Measurements from ENCODE around the gene OR51G1.

Gene OR51G1

DNA sequence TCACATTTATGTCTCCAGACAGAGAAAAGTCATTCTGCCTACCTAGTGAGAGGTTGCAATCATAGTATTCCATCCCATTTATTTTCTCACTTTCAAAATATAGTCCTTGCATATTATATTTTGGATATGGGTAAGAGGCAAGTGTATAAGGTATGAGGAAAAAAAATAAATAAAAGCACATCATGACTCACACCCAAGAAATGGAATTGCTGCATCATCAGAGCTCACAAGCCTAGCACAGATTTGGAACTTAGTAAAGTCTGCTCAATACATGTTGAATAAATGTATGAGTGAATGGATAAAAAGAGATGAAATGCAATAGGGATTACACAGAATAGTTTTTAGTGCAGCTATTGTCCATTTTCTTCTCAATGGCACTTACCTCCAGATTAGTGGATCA is 2.5 kb upstream of the OR51G1 start:
- Histone ChIP-seq H3K79me1 (replicated peaks; ENCODE audit: low read length, poor library complexity, severe bottlenecking) (no peaks in the 10 kb centered on the region), H3K4ac (ENCODE audit: low read depth in 1 of 2, low read length in 2 of 2) (no peak overlapping the region), H4K8ac (ENCODE audit: low read length) (no peak overlapping the region), H3K18ac (ENCODE audit: low read depth in 1 of 2, low read length in 2 of 2) (no peak overlapping the region), H3K4me3 (ENCODE audit: insufficient read depth in 1 of 2, low read depth in 1 of 2, low read length in 2 of 2) (no peak overlapping the region), H3K4me2 (ENCODE audit: low read length, poor library complexity, severe bottlenecking) (no peak overlapping the region), H3K36me3 (ENCODE audit: control insufficient read depth in 1 of 2, insufficient read depth in 2 of 2, low read depth in 1 of 2, low read length in 2 of 2) (no peaks in the 10 kb centered on the region), H2BK12ac (ENCODE audit: low read length in 2 of 2) (no peak overlapping the region), H3K23ac (ENCODE audit: low read length in 2 of 2) (no peak overlapping the region), H2BK5ac (ENCODE audit: low read depth, low read length, poor library complexity, severe bottlenecking) (no peak overlapping the region), H4K91ac (ENCODE audit: low read length) (no peak overlapping the region), H3K14ac (ENCODE audit: low read length in 2 of 2) (no peak overlapping the region), H2AFZ (ENCODE audit: low read depth, low read length) (no peak overlapping the region), H2BK15ac (ENCODE audit: low read depth, poor library complexity, severe bottlenecking) (no peak overlapping the region), H2AK5ac (ENCODE audit: low read length, severe bottlenecking) (no peak overlapping the region), H2BK120ac (ENCODE audit: low read depth, low read length) (no peak overlapping the region), H3K4me1 (ENCODE audit: control insufficient read depth, insufficient read depth, low read depth, low read length) (no peaks in the 10 kb centered on the region), H3K27me3 (ENCODE audit: control insufficient read depth in 1 of 2, insufficient read depth in 1 of 2, low read length in 2 of 2) (peaks cover 0 to 3% of the 10 kb centered on the region in 2 experiments), H3K9ac (ENCODE audit: low read length) (no peak overlapping the region), H3K27ac (ENCODE audit: low read length, poor library complexity, severe bottlenecking) (no peak overlapping the region), H3K9me3 (ENCODE audit: control insufficient read depth, low read length) (no peaks in the 10 kb centered on the region)
- DNase-seq, result no peak

- no peaks in the 10 kb centered on the region for H3K4me1 ChIP-seq (ENCODE audit: control insufficient read depth, insufficient read depth, low read depth, low read length)
- no peak overlapping the region for H2BK15ac ChIP-seq (ENCODE audit: low read depth, poor library complexity, severe bottlenecking)
- no peak overlapping the region for H3K4me2 ChIP-seq (ENCODE audit: low read length, poor library complexity, severe bottlenecking)
- H3K18ac ChIP-seq (ENCODE audit: low read depth in 1 of 2, low read length in 2 of 2), result no peak overlapping the region
- no peak overlapping the region for H3K23ac ChIP-seq (ENCODE audit: low read length in 2 of 2)
- H2BK120ac ChIP-seq (ENCODE audit: low read depth, low read length), result no peak overlapping the region
- no peaks in the 10 kb centered on the region for H3K36me3 ChIP-seq (ENCODE audit: control insufficient read depth in 1 of 2, insufficient read depth in 2 of 2, low read depth in 1 of 2, low read length in 2 of 2)
- H3K27me3 ChIP-seq (ENCODE audit: control insufficient read depth in 1 of 2, insufficient read depth in 1 of 2, low read length in 2 of 2), result peaks cover 0 to 3% of the 10 kb centered on the region in 2 experiments
- H4K8ac ChIP-seq (ENCODE audit: low read length), result no peak overlapping the region
- H2BK12ac ChIP-seq (ENCODE audit: low read length in 2 of 2), result no peak overlapping the region
- H3K4ac ChIP-seq (ENCODE audit: low read depth in 1 of 2, low read length in 2 of 2), result no peak overlapping the region
- H3K9me3 ChIP-seq (ENCODE audit: control insufficient read depth, low read length), result no peaks in the 10 kb centered on the region
- no peak overlapping the region for H3K4me3 ChIP-seq (ENCODE audit: insufficient read depth in 1 of 2, low read depth in 1 of 2, low read length in 2 of 2)
- H3K14ac ChIP-seq (ENCODE audit: low read length in 2 of 2), result no peak overlapping the region
- no peaks in the 10 kb centered on the region for H3K79me1 ChIP-seq (replicated peaks; ENCODE audit: low read length, poor library complexity, severe bottlenecking)
- H2BK5ac ChIP-seq (ENCODE audit: low read depth, low read length, poor library complexity, severe bottlenecking), result no peak overlapping the region
- 83% methylated on average over 1 of the region's 1 CpG for WGBS
- DNase-seq, result no peak
- H3K27ac ChIP-seq (ENCODE audit: low read length, poor library complexity, severe bottlenecking), result no peak overlapping the region
- H4K91ac ChIP-seq (ENCODE audit: low read length), result no peak overlapping the region
- no peak overlapping the region for H2AFZ ChIP-seq (ENCODE audit: low read depth, low read length)
- H2AK5ac ChIP-seq (ENCODE audit: low read length, severe bottlenecking), result no peak overlapping the region
- no peak overlapping the region for H3K9ac ChIP-seq (ENCODE audit: low read length)
These were observed 1.8 kb downstream of the OR51G1 start for GRCh38 chr11:4922304-4922703.

DNA sequence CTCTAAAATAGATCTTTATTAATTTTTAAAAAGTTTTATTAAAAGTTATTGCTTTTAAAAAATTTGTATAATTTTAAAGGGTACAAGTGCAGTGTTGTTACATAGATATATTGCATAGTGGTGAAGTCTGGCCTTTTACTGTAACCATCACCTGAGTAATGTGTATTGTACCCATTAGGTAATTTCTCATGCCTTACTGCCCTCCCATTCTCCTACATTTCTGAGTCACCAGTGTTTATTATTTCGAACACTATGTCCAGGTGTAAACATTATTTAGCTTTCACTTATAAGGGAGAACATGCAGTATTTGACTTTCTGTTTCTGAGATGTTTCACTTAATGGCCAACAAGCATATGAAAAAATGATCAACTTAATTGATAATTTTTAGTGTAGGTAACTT is 2.3 kb downstream of the OR51G1 start:
- Histone ChIP-seq H2BK12ac (ENCODE audit: low read length in 2 of 2) (no peak overlapping the region), H3K36me3 (ENCODE audit: control insufficient read depth in 1 of 2, insufficient read depth in 2 of 2, low read depth in 1 of 2, low read length in 2 of 2) (no peaks in the 10 kb centered on the region), H3K4ac (ENCODE audit: low read depth in 1 of 2, low read length in 2 of 2) (no peak overlapping the region), H3K9me3 (ENCODE audit: control insufficient read depth, low read length) (no peaks in the 10 kb centered on the region), H3K14ac (ENCODE audit: low read length in 2 of 2) (no peak overlapping the region), H4K91ac (ENCODE audit: low read length) (no peak overlapping the region), H3K79me1 (replicated peaks; ENCODE audit: low read length, poor library complexity, severe bottlenecking) (no peaks in the 10 kb centered on the region), H2BK120ac (ENCODE audit: low read depth, low read length) (no peak overlapping the region), H3K27ac (ENCODE audit: low read length, poor library complexity, severe bottlenecking) (no peak overlapping the region), H2AFZ (ENCODE audit: low read depth, low read length) (no peak overlapping the region), H2BK15ac (ENCODE audit: low read depth, poor library complexity, severe bottlenecking) (no peak overlapping the region), H3K18ac (ENCODE audit: low read depth in 1 of 2, low read length in 2 of 2) (no peak overlapping the region), H2AK5ac (ENCODE audit: low read length, severe bottlenecking) (no peak overlapping the region), H3K4me3 (ENCODE audit: insufficient read depth in 1 of 2, low read depth in 1 of 2, low read length in 2 of 2) (no peak overlapping the region), H3K4me1 (ENCODE audit: control insufficient read depth, insufficient read depth, low read depth, low read length) (no peaks in the 10 kb centered on the region), H3K4me2 (ENCODE audit: low read length, poor library complexity, severe bottlenecking) (no peak overlapping the region), H3K23ac (ENCODE audit: low read length in 2 of 2) (no peak overlapping the region), H2BK5ac (ENCODE audit: low read depth, low read length, poor library complexity, severe bottlenecking) (no peak overlapping the region), H4K8ac (ENCODE audit: low read length) (no peak overlapping the region), H3K27me3 (ENCODE audit: control insufficient read depth in 1 of 2, insufficient read depth in 1 of 2, low read length in 2 of 2) (peaks cover 0 to 3% of the 10 kb centered on the region in 2 experiments), H3K9ac (ENCODE audit: low read length) (no peak overlapping the region)
- WGBS, result 75% methylated on average over 1 of the region's 1 CpG
- no peak for DNase-seq

GRCh38 chr11:4919250-4919649 is 4.9 kb downstream of the OR51G1 start, which contains the start of gene OR51G2:
OR51G2 (minus strand) TSS chr11:4919350; CDS start chr11:4915663, 3,687 bp downstream.
- Histone ChIP-seq H3K23ac (ENCODE audit: low read length in 2 of 2) (no peak within 1 kb of the TSS), H3K18ac (ENCODE audit: low read depth in 1 of 2, low read length in 2 of 2) (no peak within 1 kb of the TSS), H3K4me1 (ENCODE audit: control insufficient read depth, insufficient read depth, low read depth, low read length) (no peaks in the 10 kb centered on the region), H4K91ac (ENCODE audit: low read length) (no peak within 1 kb of the TSS), H3K9ac (ENCODE audit: low read length) (no peak within 1 kb of the TSS), H2BK15ac (ENCODE audit: low read depth, poor library complexity, severe bottlenecking) (no peak within 1 kb of the TSS), H3K27ac (ENCODE audit: low read length, poor library complexity, severe bottlenecking) (no peak within 1 kb of the TSS), H3K27me3 (ENCODE audit: control insufficient read depth in 1 of 2, insufficient read depth in 1 of 2, low read length in 2 of 2) (peaks cover 0 to 3% of the 10 kb centered on the region in 2 experiments), H4K8ac (ENCODE audit: low read length) (no peak within 1 kb of the TSS), H3K14ac (ENCODE audit: low read length in 2 of 2) (no peak within 1 kb of the TSS), H3K4me2 (ENCODE audit: low read length, poor library complexity, severe bottlenecking) (no peak within 1 kb of the TSS), H3K36me3 (ENCODE audit: control insufficient read depth in 1 of 2, insufficient read depth in 2 of 2, low read depth in 1 of 2, low read length in 2 of 2) (no peaks in the 10 kb centered on the region), H2AK5ac (ENCODE audit: low read length, severe bottlenecking) (no peak within 1 kb of the TSS), H2BK5ac (ENCODE audit: low read depth, low read length, poor library complexity, severe bottlenecking) (no peak within 1 kb of the TSS), H3K9me3 (ENCODE audit: control insufficient read depth, low read length) (no peaks in the 10 kb centered on the region), H3K4me3 (ENCODE audit: insufficient read depth in 1 of 2, low read depth in 1 of 2, low read length in 2 of 2) (no peak within 1 kb of the TSS), H2AFZ (ENCODE audit: low read depth, low read length) (no peak within 1 kb of the TSS), H2BK120ac (ENCODE audit: low read depth, low read length) (no peak within 1 kb of the TSS), H3K79me1 (replicated peaks; ENCODE audit: low read length, poor library complexity, severe bottlenecking) (no peaks in the 10 kb centered on the region), H3K4ac (ENCODE audit: low read depth in 1 of 2, low read length in 2 of 2) (no peak within 1 kb of the TSS), H2BK12ac (ENCODE audit: low read length in 2 of 2) (no peak within 1 kb of the TSS)
- 75% methylated on average over 4 of the region's 4 CpGs for WGBS
- no peak for DNase-seq
